GM18505 (cell line): ENCODE results near the gene NLRP1.

ENCODE experiments used
- ATAC-seq: cut with Tn5 transposase; IDR thresholded peaks from one replicate; pipeline ENCODE4 v1.9.1; 2021; ENCODE audit not compliant: unreplicated experiment
- POLR2A ChIP-seq: IDR thresholded peaks from 4 replicates; pipeline ENCODE4 v1.6.1; 2011; ENCODE audit warnings: borderline replicate concordance; ENCODE audit not compliant: insufficient read depth, insufficient read length; ENCODE audit errors: extremely low read depth

NLRP1 gene

GRCh38 chr17:5481451-5481850 is 102.9 kb downstream of the NLRP1 start:
- ATAC-seq, result no peak
- TF ChIP-seq POLR2A, result no peak

- no peak for TF ChIP-seq POLR2A
- ATAC-seq, result no peak
Measured at GRCh38 chr17:5480962-5481361, 103.3 kb downstream of the NLRP1 start.

GRCh38 chr17:5478992-5479391 is 105.3 kb downstream of the NLRP1 start:
- TF ChIP-seq POLR2A, result no peak
- no peak for ATAC-seq

GRCh38 chr17:5473906-5474305 is 110.4 kb downstream of the NLRP1 start:
- no peak for ATAC-seq
- TF ChIP-seq POLR2A, result no peak

- TF ChIP-seq POLR2A, result no peak
- no peak for ATAC-seq
Measured at GRCh38 chr17:5472511-5472910, 111.8 kb downstream of the NLRP1 start.

GRCh38 chr17:5468075-5468473 is 116.2 kb downstream of the NLRP1 start:
- TF ChIP-seq POLR2A, result no peak
- ATAC-seq, result peak; percentile 19

- no peak for TF ChIP-seq POLR2A
- no peak for ATAC-seq
Measured at GRCh38 chr17:5467416-5467815, 116.9 kb downstream of the NLRP1 start.

GRCh38 chr17:5466295-5466694 is 118.0 kb downstream of the NLRP1 start:
- TF ChIP-seq POLR2A, result no peak
- ATAC-seq, result no peak

GRCh38 chr17:5464717-5465507 is 119.4 kb downstream of the NLRP1 start:
- TF ChIP-seq POLR2A, result no peak
- ATAC-seq, result no peak
